Activated T-cell treated with anti-CD3 and anti-CD28 coated beads for 1 hour (primary cell): ENCODE data around the gene ROPN1L.
"Not testable (repeated sequence)": the region's sequence is repeated elsewhere in the genome, so short reads cannot be mapped to it uniquely, and the experiment has no call there.

ENCODE experiments used
- DNase-seq: peaks from one replicate; pipeline ENCODE4 v3.0.0-alpha.2; 2020; ENCODE audit warnings: low read depth

The ROPN1L gene

DNA sequence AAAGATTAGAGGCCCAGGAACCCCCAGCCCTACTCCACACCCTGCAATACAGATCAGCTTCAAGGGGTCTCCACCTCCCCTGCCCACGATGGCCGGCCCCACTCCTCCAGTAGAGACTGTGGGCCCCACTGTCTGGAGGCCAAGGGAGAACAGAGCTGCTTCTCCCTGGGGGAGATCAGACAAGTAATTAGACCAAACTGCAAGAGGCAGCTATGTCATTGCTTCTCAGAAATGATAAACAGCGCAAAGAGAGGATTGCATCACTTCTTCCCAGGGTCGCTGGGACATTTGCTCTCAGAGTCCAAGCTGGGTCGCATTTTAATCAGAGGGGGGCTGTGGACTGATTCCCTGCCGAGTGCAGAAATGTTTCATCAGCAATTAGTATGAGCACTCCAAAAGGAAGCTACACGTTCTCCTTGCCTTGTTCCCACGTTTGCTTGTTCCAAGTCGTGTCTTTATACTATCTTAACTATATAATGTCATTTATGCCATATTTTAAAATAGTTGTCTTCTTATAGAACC lies 59.9 kb downstream of the ROPN1L start:
- no peak for DNase-seq

DNA sequence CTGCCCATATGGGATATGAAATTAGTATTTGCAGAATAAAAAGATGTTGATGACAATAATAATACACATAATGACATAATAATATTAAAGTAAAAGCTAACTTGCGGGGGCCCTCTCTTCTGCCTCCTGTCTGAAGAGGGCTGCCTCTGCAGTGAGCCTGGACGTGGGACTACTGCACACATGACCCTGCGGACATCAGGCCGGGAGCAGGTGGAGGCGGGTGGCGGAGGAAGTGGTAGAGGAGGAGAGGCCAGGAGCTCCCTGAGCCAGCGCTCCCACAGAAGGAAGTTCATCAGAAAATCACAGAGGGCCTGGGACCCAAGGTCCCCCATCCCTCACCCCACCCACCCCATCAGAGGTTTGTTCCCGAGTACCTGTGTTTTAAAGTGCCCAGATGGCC lies 60.5 kb downstream of the ROPN1L start:
- DNase-seq: no peak

DNA sequence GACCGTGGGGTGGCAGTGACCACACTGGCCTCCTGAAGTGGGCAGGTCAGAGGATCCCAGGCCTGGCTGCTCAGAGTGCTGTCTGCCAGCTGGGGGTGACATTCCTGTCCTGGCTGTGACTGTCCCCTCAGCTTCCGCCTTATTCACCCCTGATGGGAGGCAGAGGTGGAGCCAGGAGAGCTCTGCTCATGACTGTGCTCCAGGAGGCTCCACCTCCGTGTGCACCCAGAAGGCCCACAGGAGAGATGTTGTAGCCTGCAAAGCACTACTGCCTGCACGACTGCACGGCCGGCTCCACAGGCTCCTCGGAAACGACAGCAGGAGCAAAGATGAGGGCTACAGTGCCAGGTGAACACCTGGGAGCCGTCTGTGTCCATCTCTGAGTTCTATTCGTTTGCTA lies 60.9 kb downstream of the ROPN1L start:
- no peak for DNase-seq

DNA sequence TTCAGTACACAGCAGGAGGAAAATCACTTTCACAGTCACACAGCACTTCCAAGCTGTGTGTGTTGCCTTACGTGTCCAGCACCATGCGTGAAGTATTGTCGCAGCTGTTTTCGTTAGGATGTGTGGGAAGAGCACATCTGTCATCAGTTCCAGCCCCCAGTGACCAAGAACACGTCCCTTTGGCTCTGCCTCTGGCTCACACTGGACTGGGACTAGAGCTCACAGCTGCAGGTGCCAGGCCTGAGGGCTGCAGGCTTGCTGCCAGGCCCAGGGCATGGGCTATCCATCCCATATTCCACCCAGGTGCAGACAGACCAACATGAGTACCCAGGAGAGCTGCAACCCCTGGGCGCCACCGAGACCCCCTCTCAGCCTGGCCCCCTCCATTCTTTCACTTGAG lies 61.6 kb downstream of the ROPN1L start:
- DNase-seq: no peak

DNA sequence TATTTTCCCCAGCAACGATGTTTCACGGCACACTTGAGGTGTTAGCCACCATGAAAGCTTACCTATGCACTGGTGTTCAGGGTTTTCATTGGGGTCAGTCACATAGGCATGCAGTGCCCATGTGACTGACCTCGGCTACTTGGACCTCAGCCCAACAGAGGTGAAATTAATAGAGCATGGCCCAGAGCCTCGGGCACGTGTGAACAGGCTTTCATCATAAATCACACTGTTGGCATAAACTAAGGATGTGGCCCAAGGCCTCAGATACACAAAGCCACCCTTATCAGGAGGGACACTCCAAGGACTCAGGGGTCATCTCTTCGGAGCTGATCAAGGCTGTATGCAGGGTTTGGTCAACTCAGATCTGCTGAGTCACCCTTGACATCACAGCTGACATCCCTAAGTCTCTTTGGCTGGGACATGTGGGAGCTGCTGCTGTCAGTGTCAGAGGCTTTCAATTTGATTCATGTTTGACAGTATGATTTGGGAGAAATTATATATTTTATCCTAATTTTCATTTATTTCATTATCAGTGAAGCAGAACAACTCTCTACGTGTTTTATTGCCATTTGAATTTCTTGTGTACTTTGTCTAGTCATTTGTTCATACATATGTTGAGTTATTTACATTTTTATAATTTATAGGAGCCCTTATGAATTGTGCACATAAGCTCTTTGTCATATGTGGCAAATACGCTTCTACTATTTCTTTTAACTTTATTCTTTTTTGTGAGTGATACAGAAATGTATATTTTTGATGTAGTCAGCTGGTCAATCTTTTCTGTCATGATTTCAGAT lies 62.5 kb downstream of the ROPN1L start:
- no peak for DNase-seq

DNA sequence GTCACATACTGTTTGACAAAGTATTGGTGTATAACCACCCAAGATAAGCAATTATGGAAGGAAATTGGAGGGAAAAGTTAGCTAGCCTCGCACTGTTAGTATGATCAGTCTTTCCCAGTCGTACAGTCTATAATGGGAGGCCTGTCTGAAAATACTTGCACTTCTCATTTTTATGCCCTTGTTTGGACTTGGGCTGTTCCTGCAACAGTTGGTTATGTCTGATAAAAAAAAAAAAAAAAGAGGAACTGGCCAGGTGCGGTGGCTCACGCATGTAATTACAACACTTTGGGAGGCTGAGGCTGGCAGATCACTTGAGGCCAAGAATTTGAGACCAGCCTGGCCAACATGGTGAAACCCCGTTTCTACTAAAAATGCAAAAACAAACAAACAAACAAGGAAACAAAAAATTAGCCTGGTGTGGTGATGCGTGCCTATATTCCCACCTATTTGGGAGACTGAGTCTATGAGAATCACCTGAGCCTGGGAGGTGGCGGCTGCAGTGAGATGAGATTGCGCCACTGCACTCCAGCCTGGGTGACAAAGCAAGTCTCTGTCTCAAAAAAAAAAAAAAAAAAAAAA lies 63.9 kb downstream of the ROPN1L start:
- DNase-seq: no peak

DNA sequence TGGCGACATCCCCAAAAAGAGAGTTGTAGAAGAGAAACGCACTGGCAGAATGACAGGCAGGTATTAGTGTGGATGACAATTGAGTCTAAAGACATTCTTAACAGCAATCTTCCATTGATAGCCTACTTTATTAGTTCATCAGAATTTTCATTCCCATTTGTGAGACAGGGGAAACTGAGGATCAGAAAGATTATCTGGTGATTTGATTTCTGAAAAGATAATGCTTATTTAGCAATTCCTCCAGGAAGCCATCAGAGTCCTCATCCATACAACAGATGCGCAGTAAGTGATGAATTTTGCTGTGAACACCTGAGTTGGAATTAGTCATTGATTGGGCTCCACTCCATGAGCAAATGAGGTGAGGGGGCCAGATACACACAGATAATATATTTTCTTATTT lies 64.9 kb downstream of the ROPN1L start:
- no peak for DNase-seq

DNA sequence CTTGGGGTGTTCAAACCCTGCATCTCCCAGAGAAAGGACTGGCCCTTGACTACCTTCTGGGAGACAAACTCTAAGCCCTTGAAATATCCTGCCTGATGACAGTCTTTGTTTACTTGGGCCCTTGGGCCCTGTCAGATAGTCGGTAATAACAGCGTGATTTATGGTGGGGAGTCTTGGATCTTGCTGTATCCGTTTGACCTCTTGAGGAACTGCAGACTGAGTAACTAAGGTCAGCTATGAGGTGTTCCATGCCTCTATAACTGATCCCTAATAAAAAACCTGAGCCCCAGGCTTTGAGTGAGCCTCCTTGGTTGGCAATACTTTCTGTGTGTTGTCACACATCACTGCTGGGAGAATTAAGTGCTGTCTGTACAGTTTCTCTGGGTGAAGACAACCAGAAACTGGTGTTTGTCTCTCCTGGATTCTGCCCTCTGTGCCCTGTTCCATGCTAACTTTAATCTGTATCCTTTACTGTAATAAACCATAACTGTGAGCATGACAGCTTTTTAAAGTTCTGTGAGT lies 66.0 kb downstream of the ROPN1L start:
- no peak for DNase-seq

DNA sequence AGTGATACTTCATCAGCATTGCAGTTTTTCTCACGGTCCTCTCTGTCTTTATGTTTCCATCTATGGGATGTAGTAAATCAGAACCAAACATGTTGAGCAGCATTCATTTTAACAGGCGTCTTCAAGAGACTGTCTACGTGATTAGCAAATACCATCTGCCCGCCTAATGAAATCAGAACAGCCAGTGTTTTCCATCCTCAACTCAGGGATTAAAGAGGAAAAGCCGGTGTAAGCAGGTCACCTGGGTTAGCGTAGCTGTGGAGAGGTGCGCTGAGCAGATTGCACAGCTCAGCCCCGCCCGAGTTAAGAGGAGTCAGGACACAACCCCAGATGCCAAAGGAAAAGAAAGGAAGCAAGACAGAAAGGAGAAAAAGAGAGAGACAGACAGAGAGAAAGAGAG lies 67.9 kb downstream of the ROPN1L start:
- DNase-seq: no peak

DNA sequence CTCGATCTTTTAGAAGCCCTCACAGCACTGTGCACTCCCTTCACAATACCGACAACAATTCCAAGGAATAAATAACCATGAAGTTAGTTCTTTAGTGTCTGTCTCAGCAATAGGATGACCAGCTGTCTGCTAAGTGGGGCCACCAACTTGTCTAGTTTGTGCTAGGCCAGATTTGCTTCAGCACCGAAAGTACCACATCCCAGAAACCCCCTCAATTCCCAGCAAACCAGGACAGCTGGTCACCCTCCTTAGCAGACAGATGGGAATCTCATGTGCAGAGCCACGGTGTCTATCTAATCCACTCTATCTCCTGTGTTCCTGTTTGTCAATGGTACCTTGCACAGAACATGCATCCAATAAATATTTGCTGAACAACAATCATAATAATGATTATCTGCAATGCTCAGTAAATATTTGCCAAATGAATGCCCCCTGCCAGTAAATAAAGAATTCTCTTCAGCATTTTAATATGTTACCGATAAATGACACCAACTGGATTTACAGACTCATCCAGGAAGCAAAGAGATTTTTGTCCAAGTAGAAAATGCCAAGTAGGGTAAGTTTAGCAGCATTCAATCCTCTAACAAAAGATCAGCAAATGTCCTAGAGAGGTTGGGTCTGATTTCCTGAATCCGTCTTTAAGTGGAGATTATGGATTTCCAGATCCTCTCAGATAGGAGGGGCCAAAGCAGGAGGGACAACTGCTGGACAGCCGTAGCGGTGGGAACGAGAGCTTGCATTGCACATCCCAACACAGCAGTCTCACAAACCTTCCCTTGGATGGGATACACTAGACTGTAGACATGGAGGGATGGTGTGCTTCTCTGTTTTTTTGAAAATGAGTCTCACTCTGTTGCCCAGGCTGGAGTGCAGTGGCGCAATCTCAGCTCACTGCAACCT lies 70.3 kb downstream of the ROPN1L start:
- DNase-seq: no peak

DNA sequence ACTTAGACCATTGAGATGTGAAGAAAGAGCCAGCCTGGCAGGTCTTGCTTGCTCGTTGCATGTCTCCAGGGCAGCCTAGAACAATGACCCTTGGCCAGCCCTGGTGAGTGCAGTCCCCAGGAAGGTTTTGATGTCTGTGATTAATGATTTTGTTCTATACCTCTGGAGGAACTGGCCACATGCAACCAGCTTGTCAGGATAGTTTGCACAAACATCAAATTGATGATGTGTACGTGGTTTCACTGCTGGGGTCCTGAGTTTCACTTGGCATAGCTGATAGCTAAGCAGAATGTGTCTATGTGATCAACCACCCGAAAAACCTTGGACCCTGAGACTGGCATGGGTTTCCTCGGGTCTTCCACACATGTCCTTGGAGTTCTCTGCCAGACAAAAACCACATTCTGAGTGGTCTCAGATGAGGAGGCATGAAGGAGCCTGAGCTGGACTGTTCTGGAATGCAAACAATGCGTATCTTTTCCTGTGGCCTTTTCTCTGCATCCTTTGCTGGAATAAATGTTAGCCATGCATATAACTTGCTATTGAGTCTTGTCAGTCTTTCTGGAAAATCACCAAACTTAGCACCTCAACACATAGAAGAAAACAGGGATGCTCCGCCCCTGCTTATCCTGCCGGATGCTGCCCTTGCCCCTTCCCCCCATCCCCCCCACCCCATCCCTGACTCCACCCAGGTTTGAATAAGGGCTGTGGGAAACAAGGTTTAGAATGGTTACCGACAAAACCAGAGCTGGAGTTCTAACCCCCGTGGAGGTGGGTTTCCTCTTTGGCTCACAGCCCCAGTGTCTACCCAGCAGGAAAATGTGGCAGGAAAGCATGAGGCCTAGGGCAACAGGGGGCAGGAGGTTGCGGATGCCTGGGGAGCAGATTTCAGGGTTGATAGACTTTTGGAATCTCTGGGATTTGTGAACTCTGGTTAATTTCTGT lies 72.1 kb downstream of the ROPN1L start:
- DNase-seq: no peak

DNA sequence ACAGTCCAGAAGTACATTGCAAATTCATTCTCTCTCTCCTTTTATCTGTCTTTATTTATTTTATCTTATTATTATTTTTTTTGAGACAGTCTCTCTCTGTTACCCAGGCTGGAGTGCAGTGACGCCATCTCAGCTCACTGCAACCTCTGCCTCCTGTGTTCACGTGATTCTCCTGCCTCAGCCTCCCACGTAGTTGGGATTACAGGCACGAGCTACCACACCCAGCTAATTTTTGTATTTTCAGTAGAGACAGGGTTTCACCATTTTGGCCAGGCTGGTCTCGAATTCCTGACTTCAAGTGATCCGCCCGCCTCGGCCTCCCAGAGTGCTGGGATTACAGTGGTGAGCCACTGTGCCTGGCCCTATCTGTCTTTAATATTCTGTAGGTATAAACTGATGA lies 72.9 kb downstream of the ROPN1L start:
- DNase-seq: not testable (repeated sequence)
